ENCODE measurements around the gene GPALPP1.
"Not testable (repeated sequence)": the region's sequence is repeated elsewhere in the genome, so short reads cannot be mapped to it uniquely, and the experiment has no call there.

The GPALPP1 gene, protein sequence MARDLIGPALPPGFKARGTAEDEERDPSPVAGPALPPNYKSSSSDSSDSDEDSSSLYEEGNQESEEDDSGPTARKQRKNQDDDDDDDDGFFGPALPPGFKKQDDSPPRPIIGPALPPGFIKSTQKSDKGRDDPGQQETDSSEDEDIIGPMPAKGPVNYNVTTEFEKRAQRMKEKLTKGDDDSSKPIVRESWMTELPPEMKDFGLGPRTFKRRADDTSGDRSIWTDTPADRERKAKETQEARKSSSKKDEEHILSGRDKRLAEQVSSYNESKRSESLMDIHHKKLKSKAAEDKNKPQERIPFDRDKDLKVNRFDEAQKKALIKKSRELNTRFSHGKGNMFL

DNA sequence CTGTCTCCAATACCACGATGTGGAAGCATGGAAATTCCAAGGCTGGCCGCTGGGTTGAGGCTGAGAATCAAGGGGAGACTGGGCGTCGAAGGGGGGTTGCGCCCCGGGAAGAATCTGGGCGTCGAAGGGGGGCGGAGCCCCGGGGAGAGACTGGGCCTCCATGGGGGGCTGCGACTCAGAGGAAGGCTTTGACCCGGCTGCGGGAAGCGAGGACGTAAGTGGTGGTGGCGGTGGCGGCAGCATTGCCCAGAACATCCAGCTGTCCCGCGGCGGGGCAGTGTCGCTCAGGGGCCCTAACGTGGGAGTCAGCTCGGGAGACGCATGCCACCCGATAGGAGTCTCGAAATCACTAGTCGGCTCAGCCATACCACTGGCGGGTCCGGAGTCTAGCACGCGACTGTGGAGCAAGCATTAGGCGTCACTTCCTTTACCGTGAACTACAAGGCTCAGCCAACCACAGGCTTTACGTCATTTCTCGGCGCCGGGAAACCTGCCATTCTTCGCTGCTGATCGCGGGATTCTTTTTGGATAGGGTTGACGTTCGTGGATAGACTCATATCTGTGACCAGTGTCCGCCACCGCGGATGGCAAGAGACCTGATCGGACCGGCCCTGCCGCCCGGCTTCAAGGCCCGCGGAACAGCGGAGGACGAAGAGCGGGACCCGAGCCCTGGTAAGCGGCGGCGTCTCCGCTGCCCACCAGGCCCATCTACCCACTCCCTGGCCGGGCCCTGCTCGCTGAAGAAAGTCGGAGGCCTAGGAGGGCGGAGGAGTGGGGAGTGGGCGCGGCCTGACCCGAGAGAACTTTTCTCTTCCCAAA, at the start of gene GPALPP1, which contains the start of gene NUFIP1:
Gene GPALPP1 (plus strand): TSS at position 468 of the 819 bp plus-strand sequence. CDS start 117 bp downstream, at position 585.
Gene NUFIP1 (minus strand): TSS at position 401 of the 819 bp plus-strand sequence. CDS start 35 bp downstream, at position 366.
- peak; percentile 97 for DNase-seq (ENCODE audit: low spot score)

DNA sequence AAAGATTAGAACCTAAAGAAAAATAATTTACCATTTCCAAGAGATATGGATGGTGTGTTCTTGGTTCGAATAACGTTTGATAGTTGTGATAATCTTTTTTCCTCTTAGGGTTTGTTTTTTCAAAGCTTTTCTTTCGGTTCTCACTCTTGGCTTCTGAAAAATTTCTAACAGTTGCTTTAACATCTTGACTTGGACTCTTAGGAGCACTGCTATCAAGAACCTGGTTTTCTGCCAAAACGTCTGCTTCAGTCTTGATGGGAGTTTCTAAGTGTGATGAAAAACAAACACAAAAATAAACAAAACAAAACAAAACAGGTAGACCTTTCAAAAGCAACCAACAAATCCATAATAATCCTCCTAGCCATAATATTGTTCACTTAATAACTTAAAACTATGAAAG, 45.9 kb upstream of the GPALPP1 start:
- not testable (repeated sequence) for DNase-seq (ENCODE audit: low spot score)

DNA sequence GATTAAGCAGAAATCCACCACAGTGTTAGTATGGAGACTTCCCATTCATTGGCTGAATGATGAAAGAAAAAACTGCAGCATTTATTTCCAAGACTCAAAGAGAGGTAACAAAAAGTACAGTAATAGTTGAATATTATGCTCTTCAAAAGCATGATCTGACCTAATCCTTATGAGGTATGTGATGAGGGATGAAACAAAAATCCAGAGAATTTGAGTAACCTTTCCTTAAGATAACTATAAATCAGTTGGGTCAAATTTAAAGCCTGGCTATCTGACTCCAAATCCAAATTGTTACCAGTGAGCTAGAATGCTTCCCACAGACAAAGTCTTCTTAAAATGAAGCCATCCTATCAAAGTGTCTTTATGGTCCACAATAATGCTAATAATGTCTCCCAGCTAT, 38.2 kb upstream of the GPALPP1 start:
- no peak for DNase-seq (ENCODE audit: low spot score)

- DNase-seq (ENCODE audit: low spot score): no peak
These were observed 36.7 kb upstream of the GPALPP1 start for GRCh38 chr13:44952671-44953070.

DNA sequence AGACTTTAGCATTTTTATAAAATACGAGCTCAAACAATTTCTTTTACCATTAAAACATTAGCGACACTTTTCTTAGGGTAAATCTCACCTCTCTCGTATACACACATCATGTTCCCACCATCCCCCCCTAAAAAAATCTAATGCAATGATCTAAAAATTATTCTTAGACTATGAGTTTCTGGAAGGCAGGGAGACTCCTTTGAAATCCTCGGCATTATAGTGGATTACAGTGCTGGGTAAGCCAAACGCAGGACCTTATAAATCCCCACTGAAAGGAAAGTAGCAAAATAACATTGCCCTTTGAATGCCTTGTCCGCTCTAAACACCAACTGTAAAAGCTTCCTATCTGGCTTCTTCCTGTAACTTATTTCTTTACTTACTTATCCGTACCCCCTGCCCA, 35.1 kb upstream of the GPALPP1 start:
- no peak for DNase-seq (ENCODE audit: low spot score)

DNA sequence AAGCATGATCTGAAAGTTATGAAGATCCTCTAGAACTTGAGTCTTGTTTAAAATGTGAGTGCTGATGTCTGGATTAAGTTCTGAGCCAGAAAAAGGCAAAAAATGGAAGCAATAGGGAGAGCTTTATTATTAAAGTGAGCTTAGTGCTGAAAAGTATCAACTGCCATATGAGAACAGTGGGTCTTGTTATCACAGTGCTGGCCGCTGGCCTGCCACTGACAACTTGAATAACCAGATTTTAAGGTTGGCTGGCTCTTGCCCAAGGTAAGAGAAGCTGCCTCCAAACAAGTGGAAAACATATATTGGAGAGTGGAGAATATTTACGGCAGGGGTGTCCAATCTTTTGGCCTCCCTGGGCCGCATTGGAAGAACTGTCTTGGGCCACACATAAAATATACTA, 33.9 kb upstream of the GPALPP1 start:
- DNase-seq (ENCODE audit: low spot score): no peak

DNA sequence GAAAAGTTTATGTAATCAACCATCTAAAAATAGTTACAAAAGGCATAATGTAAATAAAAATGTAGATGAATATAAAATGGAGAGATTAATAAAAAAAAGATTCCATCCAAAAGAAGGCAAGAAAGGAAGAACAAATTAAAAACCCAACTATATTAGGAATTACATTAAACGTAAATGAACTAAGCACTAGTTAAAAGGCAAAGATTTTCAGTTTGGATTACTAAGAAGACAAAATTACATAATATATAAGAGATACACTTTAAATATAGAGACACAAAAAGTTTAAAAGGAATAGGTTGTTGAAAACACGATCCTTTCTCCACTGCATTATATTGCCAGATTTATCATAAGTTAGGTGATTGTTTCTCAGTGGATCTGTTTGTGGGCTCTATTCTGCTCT, 27.3 kb upstream of the GPALPP1 start:
- DNase-seq (ENCODE audit: low spot score): no peak

DNA sequence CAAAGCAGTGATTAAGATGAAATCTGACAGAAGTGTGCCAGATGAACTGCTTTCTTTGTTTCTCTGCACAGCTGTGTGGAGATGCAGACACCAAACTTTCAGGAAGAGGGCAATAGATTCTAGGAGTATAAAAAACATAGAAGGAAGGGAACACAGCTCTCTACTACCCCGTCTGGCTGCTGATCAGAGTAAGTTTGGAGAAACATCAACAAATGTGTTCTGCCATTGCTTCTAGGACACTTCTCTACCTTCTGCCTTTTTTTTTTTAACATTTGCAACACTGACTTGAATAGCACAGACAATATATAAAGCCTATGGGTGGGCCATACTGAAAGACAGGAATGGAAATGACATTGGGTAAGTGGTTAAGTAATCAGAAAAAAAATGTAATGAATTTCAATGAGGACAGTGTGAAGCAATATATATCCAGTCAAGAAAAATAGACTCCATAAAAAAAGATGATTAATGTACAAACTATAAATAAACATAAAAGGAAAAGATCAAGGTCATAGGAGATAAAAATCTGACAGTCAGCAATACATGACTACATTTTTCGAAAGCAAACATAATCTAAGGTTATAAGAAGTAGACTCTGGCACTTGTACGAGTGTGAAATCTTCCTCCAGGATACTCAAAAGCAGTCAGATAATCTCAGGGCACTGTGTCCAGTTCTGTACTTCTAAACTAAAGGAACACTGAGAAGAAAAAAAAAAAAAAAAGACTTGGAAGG, 21.5 kb upstream of the GPALPP1 start:
- DNase-seq (ENCODE audit: low spot score): peak; percentile 10

DNA sequence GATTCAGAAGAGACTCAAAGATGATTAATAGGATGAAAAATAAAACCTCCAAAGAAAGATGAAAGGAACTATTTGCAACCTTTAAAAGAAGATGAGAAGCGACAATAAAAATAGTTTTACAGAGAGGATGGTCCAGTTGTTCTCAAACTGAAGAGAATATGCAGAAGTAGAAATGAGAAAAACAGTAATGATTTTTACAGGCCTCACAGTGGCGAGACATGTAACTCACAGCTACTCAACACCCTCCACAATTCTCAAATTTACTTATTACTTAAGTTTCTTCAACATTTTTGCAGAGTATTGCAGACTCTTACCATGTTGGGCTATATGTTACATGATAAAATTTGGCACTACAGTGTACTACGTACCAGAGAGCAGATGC, 20.9 kb upstream of the GPALPP1 start:
- no peak for DNase-seq (ENCODE audit: low spot score)

DNA sequence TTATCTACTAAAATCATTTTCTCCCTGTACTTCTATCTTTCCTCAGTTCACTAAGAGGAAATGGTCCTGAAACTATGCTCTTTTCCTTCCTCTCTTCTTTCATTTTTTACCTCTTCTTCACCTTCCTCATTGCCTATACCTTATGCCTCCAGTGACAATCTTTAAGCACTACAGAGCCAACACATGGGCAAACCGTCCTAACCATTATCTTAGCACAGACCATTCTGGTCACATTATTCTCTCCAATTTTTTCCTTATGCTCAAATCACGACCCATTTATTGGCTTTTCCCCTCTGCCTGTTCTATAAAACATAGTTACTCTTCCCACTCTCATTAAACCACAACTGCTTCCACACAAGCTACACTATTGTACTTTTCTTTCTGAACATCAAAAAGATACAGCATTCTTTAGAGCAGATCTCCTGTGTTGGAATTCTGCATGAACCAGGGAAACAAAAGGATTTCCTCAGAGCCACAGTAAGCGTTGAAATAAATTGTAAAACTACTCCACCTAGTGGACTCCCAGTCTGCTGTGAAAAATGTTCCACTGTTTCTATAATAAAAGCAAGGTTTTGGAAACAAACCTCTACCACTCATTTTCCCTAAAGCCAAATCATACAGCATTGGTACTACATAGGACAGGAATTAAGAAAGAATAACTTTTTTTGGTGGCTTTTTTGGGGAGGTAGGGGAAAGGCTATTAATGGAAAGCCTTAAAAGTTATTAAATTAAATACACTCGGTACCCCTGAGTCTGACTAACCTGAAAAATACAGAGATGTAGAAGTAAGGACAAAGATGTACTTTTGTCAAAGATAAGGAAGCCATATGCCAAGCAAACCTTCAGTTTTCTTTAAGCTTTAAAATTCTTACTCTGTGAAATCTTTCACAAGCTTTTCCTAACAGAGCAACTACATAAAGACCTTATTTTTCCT, 19.5 kb upstream of the GPALPP1 start:
- DNase-seq (ENCODE audit: low spot score): peak; percentile 64

DNA sequence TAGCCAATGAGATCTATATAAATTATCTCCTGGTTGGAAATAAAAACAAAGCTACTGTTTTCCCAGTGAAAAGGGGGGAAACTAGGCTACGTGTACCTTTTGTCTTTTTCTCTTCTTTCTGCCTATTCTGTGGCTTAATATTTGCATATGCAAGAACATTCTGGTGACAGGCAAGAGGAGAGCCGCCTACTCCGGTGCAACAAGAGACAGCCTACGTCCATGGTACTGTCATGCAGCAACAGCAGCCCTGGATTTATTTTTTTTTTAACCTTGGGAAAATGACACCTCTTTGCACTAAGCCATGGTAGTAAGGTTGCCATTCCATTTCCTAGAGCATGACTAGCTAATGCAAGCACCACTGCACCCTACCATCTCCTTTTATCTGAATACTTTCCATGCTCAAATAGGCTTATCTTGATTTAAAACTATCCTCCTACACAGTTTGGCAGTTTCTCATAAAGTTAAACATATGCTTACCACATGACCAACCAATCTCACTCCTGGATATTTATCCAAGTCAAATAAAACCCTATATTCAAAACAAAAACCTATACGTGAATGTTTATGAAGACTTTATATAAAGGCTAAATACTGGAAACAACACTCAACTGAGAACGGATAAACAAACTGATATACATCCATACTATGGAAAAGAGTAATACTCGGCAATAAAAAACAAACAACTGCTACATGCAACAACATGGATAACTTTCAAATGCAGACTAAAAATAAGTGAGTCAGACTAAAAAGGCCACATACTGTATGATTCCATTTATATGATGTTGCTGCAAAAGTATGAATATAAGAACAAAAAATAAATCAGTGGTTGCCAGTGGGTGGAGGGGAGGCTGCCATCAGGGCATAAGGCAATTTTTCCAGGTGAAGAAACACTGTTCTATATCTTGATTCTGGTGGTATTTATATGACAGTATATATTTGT, 17.4 kb upstream of the GPALPP1 start:
- no peak for DNase-seq (ENCODE audit: low spot score)

GRCh38 chr13:44972956-44973581, 16.3 kb upstream of the GPALPP1 start:
- DNase-seq (ENCODE audit: low spot score): peak; percentile 52

DNA sequence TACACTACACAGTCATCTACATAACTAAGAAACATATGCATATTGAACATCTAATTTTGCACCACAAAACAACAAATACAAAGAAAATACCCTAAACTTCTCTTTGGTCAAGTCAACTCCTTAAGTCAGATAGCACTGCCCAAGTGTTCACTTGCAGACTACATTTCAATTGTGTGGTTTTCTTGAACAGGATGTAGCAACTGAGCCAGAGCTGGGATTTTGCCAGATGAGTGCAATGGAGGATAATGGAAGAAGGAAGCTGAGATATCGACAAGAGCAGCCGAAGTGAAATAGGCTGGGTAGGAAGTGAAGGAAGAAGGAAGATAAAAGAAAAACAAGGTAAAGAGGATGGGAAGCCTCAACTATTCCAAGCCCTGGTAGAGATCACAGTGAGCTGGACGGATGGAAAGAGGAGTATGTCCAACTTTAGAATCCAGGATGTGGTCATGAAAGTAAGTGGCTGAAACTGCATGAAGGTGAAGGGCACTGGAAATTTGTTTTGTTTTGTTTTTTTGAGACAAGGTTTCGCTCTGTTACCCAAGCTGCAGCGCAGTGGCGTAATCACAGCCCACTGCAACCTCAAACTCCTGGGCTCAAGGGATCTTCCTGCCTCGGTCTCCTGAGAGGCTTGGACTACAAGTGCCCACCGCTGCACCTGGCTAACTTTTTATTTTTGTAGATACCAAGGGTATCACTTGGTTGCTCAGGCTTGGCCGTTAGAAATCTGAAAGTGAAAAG, 15.1 kb upstream of the GPALPP1 start:
- DNase-seq (ENCODE audit: low spot score): peak; percentile 35

- DNase-seq (ENCODE audit: low spot score): no peak
These were observed 13.1 kb upstream of the GPALPP1 start for GRCh38 chr13:44976196-44976595.

- no peak for DNase-seq (ENCODE audit: low spot score)
These were observed 12.3 kb upstream of the GPALPP1 start for GRCh38 chr13:44976949-44977583.

- DNase-seq (ENCODE audit: low spot score): no peak
These were observed 11.0 kb upstream of the GPALPP1 start for GRCh38 chr13:44978328-44978727.

DNA sequence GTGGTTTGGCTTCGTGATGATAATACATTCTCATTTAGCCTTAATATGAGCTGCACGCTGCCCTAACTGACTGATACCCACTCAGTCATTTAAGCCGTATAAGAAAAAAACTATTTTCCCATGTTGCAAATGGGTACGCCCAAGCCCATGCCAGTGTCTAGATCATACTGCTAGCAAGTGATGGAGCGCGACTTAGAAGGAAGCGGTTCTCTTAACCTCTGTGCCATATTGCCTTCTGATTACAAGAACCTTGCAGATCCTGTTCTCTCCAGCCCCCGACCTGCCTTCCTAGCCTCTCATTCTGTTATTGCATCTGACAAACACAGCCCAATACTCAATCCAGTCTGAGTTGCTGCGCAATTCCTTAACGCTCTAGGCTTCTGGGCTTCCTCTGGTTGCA, 603 bp downstream of the GPALPP1 start:
- peak; percentile 12 for DNase-seq (ENCODE audit: low spot score)

DNA sequence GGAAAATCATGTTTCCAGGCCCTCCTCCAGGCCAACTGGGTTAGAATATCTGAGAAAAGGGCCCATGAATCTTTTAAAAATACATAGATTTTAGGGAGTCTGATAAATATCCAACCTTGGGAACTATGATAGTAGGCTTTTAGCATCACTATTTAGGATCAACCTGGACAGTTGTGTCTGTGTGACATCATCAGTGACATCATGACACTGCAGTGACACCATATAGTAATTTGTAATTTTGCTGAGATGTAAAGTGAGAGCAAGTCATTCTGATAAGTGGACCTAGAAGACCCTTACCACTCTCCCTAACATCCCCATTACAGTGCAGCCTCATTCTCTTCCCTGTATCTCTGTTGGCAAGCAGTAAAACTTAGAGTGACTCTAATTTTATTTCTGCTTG, 14.1 kb downstream of the GPALPP1 start:
- DNase-seq (ENCODE audit: low spot score): no peak

DNA sequence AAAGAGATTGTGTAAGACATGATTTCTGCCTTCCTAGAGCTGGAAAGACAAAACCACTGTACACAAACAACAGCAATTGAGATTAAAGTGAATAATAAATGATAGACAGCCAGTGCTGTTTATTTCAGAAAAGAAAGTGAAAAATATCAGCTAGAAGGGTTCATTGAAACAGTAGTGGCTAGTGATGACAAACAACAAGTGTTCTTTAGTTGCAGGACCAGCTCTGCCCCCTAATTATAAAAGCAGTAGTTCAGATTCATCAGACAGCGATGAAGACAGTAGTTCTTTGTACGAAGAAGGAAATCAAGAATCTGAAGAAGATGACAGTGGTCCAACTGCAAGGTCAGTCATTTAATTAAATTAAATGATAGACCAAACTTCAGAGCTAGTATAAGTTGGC, 14.8 kb downstream of the GPALPP1 start:
- no peak for DNase-seq (ENCODE audit: low spot score)
